Esophagus muscularis mucosa (tissue), 4 donors: ENCODE data around the gene MCMBP. TPM values are rescaled to one million over a fixed set of nuclear protein-coding genes. Genes with fewer than 3 reads are reported as not detected.

Experiments used
- DNase-seq: peaks from one replicate; pipeline ENCODE4 v3.0.0-alpha.2; 2017; ENCODE audit errors: extremely low spot score
- H3K27ac ChIP-seq, 4 donors: fragments of 200-600 bp; sonication (generic); replicated peaks in 1 of 4; 1 replicate in 3 of 4; 2 replicates in 1 of 4; pipeline ENCODE4 v1.5.1; 2016 to 2019; ENCODE audit warnings: mild to moderate bottlenecking in 1 of 4
- H3K27me3 ChIP-seq, 4 donors: fragments of 200-600 bp; sonication (generic); one replicate each; pipeline versions ENCODE4 v1.5.1 to v1.6.0; 2016 to 2019
- H3K36me3 ChIP-seq, 4 donors: fragments of 200-600 bp; sonication (generic); one replicate each; pipeline ENCODE4 v1.5.1; 2016 to 2019
- H3K4me1 ChIP-seq, 4 donors: fragments of 200-600 bp; sonication (generic); one replicate each; pipeline ENCODE4 v1.5.1; 2016 to 2019
- H3K4me3 ChIP-seq, 4 donors: fragments of 200-600 bp; sonication (generic); 1 replicate in 2 of 4; 2 replicates in 2 of 4; pipeline ENCODE4 v1.5.1; 2016 to 2019; ENCODE audit warnings: mild to moderate bottlenecking in 4 of 4, moderate library complexity in 1 of 4
- H3K9me3 ChIP-seq, 4 donors: fragments of 200-600 bp; sonication (generic); 1 replicate in 3 of 4; 2 replicates in 1 of 4; pipeline ENCODE4 v1.5.1; 2016 to 2019
- EP300 ChIP-seq: sonication (generic); formaldehyde crosslinking; IDR thresholded peaks from one replicate; pipeline ENCODE4 v1.6.1; 2017; ENCODE audit warnings: antibody characterized with exemption
- POLR2A ChIP-seq: fragments of 450-650 bp; IDR thresholded peaks from one replicate; pipeline ENCODE4 v1.6.1; 2017; ENCODE audit warnings: antibody characterized with exemption, moderate library complexity, mild to moderate bottlenecking, low read depth
- POLR2AphosphoS5 ChIP-seq, 2 donors: sonication (generic); formaldehyde crosslinking; IDR thresholded peaks; one replicate each; pipeline ENCODE4 v1.6.1; 2017; ENCODE audit warnings: antibody characterized with exemption in 2 of 2
- WGBS: methylation state at CpG from one replicate; pipeline ENCODE4 v1.1.5; 2018; 5-methylcytosine and 5-hydroxymethylcytosine counted together
- intact Hi-C: fragments of 100-400 bp; cut with DNase I; formaldehyde crosslinking; loops from one replicate; pipeline ENCODE4 v1.15.1; 2023
- total RNA-seq, 4 donors: library from RNA; depleted of rRNA; stranded (reverse); fragments of >200 nt; gene quantifications; one replicate each; pipeline versions ENCODE4 v1.1.0 to v1.2.1, GENCODE V29; 2016
- TF ChIP-seq, protein P1 (sequence below), 3 experiments: fragments of 200-600 bp in 2 of 3; fragments of 450-650 bp in 1 of 3; sonication (generic) in 2 of 3; IDR thresholded peaks; one replicate each; pipeline ENCODE4 v1.5.1; 2017 to 2019; ENCODE audit warnings: antibody characterized with exemption in 3 of 3, mild to moderate bottlenecking in 2 of 3, moderate library complexity in 1 of 3

MCMBP gene
- total RNA-seq, 4 donors from 2014 or later = 47.3 to 77.2 (median 52.3) TPM

DNA sequence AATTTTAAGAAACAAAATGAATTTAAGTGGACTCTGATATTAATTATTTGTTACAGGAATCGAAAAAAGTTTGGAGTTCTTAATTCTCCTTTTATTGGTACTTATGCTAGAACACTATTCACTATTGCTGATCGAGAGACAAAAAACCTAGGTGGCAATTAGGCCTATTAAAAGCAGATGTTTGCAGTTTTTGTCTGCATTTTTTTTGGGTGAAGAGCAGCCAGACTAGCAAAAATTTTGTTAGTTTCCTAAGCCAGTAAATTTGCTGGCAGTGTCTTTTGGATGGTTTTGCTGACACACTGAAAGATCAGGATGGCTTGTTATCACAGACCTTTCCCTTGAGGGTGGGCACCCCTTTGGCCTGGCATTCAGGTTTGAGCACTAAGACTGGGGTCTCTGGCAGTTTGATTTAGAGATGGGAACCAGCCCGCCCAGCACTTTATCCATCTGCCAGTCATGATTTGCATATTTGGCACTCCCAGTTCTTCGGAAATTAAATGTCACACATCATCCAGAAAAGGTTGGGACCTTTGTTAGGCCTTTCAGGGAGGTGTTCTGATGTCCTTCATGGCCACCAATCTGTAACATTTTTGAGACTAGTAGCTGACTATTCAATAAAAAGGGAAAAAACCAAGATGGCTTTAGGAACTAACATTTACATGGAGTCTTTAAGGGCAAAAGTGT is 89.5 kb downstream of the MCMBP start:
- Histone ChIP-seq H3K4me1 (peaks cover 8 to 32% (median 26%) of the 10 kb centered on the region in 4 donors), H3K4me3 (no peak overlapping the region), H3K36me3 (no peaks in the 10 kb centered on the region), H3K27ac (no peak overlapping the region), H3K9me3 (no peaks in the 10 kb centered on the region), H3K27me3 (no peaks in the 10 kb centered on the region)
- WGBS = 87% methylated on average over 4 of the region's 4 CpGs
- TF ChIP-seq, protein P1, sequence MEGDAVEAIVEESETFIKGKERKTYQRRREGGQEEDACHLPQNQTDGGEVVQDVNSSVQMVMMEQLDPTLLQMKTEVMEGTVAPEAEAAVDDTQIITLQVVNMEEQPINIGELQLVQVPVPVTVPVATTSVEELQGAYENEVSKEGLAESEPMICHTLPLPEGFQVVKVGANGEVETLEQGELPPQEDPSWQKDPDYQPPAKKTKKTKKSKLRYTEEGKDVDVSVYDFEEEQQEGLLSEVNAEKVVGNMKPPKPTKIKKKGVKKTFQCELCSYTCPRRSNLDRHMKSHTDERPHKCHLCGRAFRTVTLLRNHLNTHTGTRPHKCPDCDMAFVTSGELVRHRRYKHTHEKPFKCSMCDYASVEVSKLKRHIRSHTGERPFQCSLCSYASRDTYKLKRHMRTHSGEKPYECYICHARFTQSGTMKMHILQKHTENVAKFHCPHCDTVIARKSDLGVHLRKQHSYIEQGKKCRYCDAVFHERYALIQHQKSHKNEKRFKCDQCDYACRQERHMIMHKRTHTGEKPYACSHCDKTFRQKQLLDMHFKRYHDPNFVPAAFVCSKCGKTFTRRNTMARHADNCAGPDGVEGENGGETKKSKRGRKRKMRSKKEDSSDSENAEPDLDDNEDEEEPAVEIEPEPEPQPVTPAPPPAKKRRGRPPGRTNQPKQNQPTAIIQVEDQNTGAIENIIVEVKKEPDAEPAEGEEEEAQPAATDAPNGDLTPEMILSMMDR (IDR thresholded peaks at IDR 0.05) = no peak
- TF ChIP-seq EP300 (no peak), POLR2A (no peak), POLR2AphosphoS5 (IDR thresholded peaks at IDR 0.05) (no peak)
- intact Hi-C loops = no loop called here
- DNase-seq = no peak

DNA sequence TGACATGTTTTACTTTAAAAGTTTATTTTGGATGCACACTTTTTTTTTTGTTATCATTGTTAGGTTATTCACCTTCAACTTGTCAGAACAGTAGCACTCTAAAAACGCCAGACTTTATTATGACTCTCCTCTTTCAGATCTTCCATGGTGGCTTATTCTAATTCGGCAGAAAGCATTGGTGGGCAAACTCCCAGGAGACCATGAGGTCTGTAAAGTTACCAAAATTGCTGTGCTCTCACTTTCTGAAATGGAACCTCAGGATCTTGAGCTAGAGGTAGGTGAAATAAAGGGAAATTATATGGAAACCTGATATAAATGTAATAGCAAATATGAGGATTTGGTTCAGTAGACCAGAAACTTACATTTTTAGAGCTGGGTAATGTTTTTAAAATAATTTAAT is 91.1 kb downstream of the MCMBP start:
- intact Hi-C loops = no loop called here
- no peaks in the 10 kb centered on the region for H3K36me3 ChIP-seq
- 74% methylated on average over 2 of the region's 2 CpGs for WGBS
- no peaks in the 10 kb centered on the region for H3K9me3 ChIP-seq
- no peak for TF ChIP-seq POLR2A
- no peak for TF ChIP-seq EP300
- TF ChIP-seq POLR2AphosphoS5 (IDR thresholded peaks at IDR 0.05) = no peak
- TF ChIP-seq, protein P1 (IDR thresholded peaks at IDR 0.05) = no peak
- H3K27me3 ChIP-seq = no peaks in the 10 kb centered on the region
- H3K4me3 ChIP-seq = no peak overlapping the region
- H3K27ac ChIP-seq = no peak overlapping the region
- DNase-seq = no peak
- peaks cover 8 to 24% (median 21%) of the 10 kb centered on the region in 4 donors for H3K4me1 ChIP-seq

DNA sequence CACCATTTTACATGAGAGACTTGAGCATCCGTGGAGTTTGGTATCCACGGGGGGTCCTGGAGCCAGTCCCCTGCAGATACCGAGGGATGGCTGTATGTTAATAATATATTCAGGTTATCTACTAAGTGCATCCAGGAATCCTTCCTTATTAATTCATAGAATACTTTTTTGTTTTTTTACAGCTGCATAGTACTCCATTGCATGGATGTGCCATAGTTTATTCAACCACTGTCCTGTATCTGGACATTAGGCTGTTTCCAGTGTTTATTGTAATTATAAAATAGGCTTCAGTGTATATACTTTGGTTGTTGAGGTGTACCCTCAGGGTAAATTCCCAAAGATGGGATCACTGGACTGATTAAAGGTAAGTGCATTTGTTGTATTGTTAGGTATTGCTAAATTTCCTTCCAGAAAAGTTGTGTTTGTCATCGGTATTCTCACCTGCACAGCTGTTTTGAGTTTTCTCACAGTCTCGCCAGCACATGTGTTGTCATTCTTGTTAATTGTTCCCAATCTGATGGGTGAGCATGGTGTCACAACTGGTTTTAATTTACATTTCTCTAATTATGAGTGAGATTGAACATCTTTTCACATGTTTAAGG is 91.7 kb downstream of the MCMBP start:
- 93% methylated on average over 5 of the region's 5 CpGs for WGBS
- Histone ChIP-seq H3K4me3 (no peak overlapping the region), H3K27ac (no peak overlapping the region), H3K9me3 (no peaks in the 10 kb centered on the region), H3K27me3 (no peaks in the 10 kb centered on the region), H3K36me3 (no peaks in the 10 kb centered on the region), H3K4me1 (peaks cover 7 to 18% (median 16%) of the 10 kb centered on the region in 4 donors)
- intact Hi-C loops = no loop called here
- TF ChIP-seq POLR2AphosphoS5 (IDR thresholded peaks at IDR 0.05) (no peak), EP300 (no peak), POLR2A (no peak)
- TF ChIP-seq, protein P1 (IDR thresholded peaks at IDR 0.05) = no peak
- DNase-seq = no peak

Other genes starting within 250 kb of the MCMBP start
- 10 to 100 TPM; 44.0 to 81.7 (median 73.9) TPM for gene BAG3, start 221.5 kb downstream of the MCMBP start, total RNA-seq
- 10 to 100 TPM; 15.1 to 24.0 (median 19.0) TPM for gene INPP5F, start 146.8 kb downstream of the MCMBP start, total RNA-seq
- gene SEC23IP, start 19.9 kb upstream of the MCMBP start, total RNA-seq = 10 to 100 TPM; 22.4 to 29.9 (median 24.2) TPM